Measurements from ENCODE around the gene NCR3LG1. TPM values are rescaled to one million over a fixed set of nuclear protein-coding genes. Genes with fewer than 3 reads are reported as not detected.

The NCR3LG1 gene
- total and polyA plus RNA-seq, 4 donors, result 0.18 to 0.75 (median 0.38) TPM

DNA sequence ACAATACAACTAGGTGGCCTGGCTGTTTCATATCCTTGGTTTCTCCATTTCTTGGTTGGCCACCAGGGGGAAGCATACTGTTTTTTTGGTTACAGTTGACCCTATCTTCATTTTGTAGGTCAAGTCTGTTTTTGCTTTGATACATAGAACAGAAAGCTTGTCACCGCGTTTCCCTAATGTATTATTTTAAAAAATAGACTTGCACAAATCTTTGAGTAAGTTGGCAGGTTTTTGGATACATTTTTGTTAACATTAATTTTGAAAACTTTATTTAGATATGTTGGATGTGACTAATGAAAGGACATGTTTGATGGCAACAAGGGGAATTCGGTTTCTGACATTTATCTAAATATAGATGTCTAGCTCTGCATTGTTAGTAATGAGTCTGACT lies 3.0 kb downstream of the NCR3LG1 start:
- Histone ChIP-seq H3K27ac (ENCODE audit: low read depth in 1 of 2, low read length in 2 of 2) (no peak overlapping the region), H3K9ac (ENCODE audit: low read depth in 1 of 2, low read length in 2 of 2) (no peak overlapping the region), H3K27me3 (ENCODE audit: control insufficient read depth in 4 of 4, insufficient read depth in 4 of 4, low read length in 3 of 4) (no peaks in the 10 kb centered on the region), H3K36me3 (ENCODE audit: control insufficient read depth in 4 of 4, insufficient read depth in 3 of 4, low read depth in 1 of 4, low read length in 3 of 4) (no peaks in the 10 kb centered on the region), H3K4me3 (ENCODE audit: low read depth in 1 of 3, low read length in 3 of 3) (no peak overlapping the region), H3K4me1 (ENCODE audit: control insufficient read depth in 4 of 4, insufficient read depth in 4 of 4, low read length in 3 of 4) (peaks cover 6 to 27% (median 21%) of the 10 kb centered on the region in 4 donors), H3K9me3 (ENCODE audit: control insufficient read depth in 4 of 4, low read length in 3 of 4) (no peaks in the 10 kb centered on the region)
- DNase-seq (ENCODE audit: low spot score), result peak; percentile 64
- 56% methylated on average over 3 of the region's 3 CpGs for WGBS
- TF ChIP-seq RXRA (IDR thresholded peaks at IDR 0.05) (peak in 1 of 2 donors; percentile 38), NR2F2 (IDR thresholded peaks at IDR 0.05) (peak; percentile 59), JUND (IDR thresholded peaks at IDR 0.05) (no peak), FOXA2 (IDR thresholded peaks at IDR 0.05) (no peak), EGR1 (IDR thresholded peaks at IDR 0.05; ENCODE audit: low read depth in 2 of 2) (no peak), TAF1 (conservative IDR thresholded peaks at IDR 0.05) (no peak), SP1 (IDR thresholded peaks at IDR 0.05) (no peak), YY1 (IDR thresholded peaks at IDR 0.05) (peak; percentile 30), GABPA (IDR thresholded peaks at IDR 0.05 in 1 of 2, conservative IDR thresholded peaks at IDR 0.05 in 1 of 2) (no peak), HNF4G (IDR thresholded peaks at IDR 0.05) (no peak), HNF4A (conservative IDR thresholded peaks at IDR 0.05) (no peak), RAD21 (IDR thresholded peaks at IDR 0.05) (peak; percentile 59 to 66), FOXA1 (IDR thresholded peaks at IDR 0.05) (no peak)
- TF ChIP-seq, protein P1, sequence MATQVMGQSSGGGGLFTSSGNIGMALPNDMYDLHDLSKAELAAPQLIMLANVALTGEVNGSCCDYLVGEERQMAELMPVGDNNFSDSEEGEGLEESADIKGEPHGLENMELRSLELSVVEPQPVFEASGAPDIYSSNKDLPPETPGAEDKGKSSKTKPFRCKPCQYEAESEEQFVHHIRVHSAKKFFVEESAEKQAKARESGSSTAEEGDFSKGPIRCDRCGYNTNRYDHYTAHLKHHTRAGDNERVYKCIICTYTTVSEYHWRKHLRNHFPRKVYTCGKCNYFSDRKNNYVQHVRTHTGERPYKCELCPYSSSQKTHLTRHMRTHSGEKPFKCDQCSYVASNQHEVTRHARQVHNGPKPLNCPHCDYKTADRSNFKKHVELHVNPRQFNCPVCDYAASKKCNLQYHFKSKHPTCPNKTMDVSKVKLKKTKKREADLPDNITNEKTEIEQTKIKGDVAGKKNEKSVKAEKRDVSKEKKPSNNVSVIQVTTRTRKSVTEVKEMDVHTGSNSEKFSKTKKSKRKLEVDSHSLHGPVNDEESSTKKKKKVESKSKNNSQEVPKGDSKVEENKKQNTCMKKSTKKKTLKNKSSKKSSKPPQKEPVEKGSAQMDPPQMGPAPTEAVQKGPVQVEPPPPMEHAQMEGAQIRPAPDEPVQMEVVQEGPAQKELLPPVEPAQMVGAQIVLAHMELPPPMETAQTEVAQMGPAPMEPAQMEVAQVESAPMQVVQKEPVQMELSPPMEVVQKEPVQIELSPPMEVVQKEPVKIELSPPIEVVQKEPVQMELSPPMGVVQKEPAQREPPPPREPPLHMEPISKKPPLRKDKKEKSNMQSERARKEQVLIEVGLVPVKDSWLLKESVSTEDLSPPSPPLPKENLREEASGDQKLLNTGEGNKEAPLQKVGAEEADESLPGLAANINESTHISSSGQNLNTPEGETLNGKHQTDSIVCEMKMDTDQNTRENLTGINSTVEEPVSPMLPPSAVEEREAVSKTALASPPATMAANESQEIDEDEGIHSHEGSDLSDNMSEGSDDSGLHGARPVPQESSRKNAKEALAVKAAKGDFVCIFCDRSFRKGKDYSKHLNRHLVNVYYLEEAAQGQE (IDR thresholded peaks at IDR 0.05), result no peak
- TF ChIP-seq, protein P2, sequence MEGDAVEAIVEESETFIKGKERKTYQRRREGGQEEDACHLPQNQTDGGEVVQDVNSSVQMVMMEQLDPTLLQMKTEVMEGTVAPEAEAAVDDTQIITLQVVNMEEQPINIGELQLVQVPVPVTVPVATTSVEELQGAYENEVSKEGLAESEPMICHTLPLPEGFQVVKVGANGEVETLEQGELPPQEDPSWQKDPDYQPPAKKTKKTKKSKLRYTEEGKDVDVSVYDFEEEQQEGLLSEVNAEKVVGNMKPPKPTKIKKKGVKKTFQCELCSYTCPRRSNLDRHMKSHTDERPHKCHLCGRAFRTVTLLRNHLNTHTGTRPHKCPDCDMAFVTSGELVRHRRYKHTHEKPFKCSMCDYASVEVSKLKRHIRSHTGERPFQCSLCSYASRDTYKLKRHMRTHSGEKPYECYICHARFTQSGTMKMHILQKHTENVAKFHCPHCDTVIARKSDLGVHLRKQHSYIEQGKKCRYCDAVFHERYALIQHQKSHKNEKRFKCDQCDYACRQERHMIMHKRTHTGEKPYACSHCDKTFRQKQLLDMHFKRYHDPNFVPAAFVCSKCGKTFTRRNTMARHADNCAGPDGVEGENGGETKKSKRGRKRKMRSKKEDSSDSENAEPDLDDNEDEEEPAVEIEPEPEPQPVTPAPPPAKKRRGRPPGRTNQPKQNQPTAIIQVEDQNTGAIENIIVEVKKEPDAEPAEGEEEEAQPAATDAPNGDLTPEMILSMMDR (IDR thresholded peaks at IDR 0.05; ENCODE audit: low read depth, low read length, missing input control), result peak; percentile 75
- TF ChIP-seq, protein P3, sequence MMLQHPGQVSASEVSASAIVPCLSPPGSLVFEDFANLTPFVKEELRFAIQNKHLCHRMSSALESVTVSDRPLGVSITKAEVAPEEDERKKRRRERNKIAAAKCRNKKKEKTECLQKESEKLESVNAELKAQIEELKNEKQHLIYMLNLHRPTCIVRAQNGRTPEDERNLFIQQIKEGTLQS (IDR thresholded peaks at IDR 0.05), result no peak
- TF ChIP-seq, protein P4, sequence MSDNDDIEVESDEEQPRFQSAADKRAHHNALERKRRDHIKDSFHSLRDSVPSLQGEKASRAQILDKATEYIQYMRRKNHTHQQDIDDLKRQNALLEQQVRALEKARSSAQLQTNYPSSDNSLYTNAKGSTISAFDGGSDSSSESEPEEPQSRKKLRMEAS (IDR thresholded peaks at IDR 0.05), result no peak
- TF ChIP-seq, protein P5, sequence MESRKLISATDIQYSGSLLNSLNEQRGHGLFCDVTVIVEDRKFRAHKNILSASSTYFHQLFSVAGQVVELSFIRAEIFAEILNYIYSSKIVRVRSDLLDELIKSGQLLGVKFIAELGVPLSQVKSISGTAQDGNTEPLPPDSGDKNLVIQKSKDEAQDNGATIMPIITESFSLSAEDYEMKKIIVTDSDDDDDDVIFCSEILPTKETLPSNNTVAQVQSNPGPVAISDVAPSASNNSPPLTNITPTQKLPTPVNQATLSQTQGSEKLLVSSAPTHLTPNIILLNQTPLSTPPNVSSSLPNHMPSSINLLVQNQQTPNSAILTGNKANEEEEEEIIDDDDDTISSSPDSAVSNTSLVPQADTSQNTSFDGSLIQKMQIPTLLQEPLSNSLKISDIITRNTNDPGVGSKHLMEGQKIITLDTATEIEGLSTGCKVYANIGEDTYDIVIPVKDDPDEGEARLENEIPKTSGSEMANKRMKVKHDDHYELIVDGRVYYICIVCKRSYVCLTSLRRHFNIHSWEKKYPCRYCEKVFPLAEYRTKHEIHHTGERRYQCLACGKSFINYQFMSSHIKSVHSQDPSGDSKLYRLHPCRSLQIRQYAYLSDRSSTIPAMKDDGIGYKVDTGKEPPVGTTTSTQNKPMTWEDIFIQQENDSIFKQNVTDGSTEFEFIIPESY (IDR thresholded peaks at IDR 0.05), result no peak
